ENCODE results near the gene C19orf67.

C19orf67 gene

DNA sequence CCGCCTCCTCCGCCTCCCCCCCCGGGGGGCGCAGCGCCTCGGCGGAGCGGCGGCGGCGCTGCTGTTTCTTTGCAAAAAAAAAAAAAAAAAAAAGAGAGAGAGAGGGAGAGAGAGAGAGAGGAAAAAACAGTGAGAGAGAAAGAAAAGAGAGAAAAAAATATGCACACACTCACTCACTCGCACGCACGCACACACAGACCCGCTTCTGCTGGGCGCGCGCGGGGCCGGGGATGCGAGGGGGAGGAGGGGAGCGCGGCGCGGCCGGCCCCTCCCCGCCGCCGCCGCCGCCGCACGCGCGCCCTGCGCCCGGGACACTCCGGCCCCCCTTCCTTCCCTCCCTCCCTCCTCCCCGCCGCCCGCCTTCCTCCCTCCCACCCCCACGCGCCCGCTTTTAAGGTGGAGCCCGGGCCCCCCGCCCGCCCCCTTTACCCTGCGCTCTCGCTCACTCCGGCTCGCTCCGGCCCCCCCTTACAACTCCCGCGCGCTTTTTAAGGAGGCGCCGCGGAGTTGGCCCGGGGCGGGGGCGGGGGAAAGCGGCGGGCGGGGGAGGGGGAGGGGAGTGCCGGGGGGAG is 5.0 kb upstream of the C19orf67 start, which contains the start of gene SAMD1:
Gene SAMD1 (minus strand): TSS at position 243 of the 572 bp plus-strand sequence.
- H3K4me3 ChIP-seq (ENCODE audit: low read length), result peak within 1 kb of the TSS; percentile 77
- DNase-seq (ENCODE audit: low read depth, low spot score), result peak; percentile 86

DNA sequence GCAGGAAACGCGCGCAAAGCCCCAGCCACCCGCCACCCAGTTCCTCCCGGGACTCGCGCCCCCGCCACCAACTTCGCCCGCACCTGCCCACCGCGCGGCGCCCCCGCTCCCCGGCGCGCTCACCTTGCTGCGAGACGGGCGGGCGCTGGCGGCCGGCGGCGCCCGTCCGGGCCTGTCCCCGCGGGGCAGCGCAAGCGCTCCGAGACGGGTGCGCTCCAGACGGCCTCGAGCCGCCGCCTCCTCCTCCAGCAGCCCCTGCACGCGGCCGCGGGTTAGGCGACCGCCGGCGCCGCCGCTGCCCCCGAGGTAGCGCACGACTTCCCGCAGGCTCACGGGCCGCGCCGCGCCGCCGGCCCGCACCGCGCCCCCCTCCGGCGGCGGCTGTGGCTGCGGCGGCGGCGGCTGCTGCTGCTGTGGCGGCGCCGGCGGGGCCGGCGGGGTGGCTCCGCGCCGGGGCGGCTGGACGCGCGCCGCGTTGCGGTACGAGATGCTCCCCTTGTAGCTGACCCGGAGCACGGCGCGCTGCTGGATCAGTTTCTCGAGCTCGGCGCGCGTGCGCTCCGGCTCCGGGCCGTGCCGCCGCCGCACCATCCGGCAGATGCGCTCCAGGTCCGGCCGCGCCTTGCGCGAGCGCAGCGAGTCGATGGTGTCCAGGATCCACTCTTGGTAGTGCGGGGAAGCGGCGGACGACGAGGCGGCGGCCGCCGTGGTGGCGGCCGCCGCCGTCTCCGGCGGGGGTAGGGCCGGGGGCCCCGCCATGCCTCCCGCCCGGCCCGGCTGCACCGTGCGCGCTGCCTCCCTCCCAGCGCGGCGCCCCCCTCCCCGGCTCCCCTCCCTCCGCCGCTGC is 4.3 kb upstream of the C19orf67 start:
- peak overlapping the region; percentile 54 for H3K4me3 ChIP-seq (ENCODE audit: low read length)
- DNase-seq (ENCODE audit: low read depth, low spot score), result no peak

DNA sequence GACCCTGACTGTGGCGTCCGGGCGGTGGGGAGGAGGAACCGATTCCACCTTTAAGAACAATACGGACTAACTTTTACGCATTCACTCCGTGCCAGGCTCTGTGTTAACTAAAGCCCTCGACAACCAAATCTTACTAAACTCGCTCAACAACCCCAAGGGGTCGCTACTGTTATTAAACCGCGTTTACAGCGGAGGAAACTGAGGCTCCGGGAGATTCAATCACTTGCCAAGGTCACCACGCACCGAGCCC is 3.8 kb upstream of the C19orf67 start:
- peak overlapping the region; percentile 54 for H3K4me3 ChIP-seq (ENCODE audit: low read length)
- DNase-seq (ENCODE audit: low read depth, low spot score), result no peak

DNA sequence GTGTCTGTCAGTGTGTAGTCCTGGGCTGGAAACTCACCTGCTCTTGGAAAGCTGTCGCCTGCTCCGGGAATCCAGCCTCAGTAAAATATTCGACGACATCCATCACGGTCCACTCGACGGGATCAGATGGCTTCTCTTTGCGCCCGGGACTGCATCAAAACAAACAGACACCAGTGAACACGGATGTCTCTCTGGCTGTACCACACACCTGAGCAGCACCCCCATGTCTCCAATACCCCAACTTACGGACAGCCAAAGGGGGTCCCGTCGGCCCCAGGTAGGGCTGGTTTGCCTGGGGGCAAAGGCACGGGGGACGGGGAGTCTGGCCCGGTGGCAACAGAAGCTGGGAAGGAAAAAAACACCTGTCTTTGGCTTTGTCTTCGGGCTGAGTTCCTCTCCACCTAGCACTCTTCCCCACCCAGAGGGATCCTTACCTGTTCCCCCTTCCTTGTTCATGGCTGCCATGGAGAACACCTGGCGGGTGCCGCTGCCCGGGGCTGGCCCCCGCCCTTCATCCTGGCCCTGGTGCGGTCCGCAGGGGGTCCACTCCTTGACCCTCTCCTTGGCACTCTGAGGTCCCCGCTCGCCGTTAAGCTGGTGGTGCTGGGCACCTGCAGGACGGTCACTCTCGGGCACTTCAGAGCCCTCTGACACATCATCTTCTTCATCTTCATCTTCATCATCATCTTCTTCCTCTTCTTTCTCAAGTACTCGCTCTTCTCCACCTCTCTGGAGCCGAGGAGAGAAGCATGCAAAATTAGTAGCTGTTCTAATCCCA is 3.2 kb upstream of the C19orf67 start:
- no peak for DNase-seq (ENCODE audit: low read depth, low spot score)
- H3K4me3 ChIP-seq (ENCODE audit: low read length), result no peak overlapping the region; the same call in 1 of the 2 replicates

DNA sequence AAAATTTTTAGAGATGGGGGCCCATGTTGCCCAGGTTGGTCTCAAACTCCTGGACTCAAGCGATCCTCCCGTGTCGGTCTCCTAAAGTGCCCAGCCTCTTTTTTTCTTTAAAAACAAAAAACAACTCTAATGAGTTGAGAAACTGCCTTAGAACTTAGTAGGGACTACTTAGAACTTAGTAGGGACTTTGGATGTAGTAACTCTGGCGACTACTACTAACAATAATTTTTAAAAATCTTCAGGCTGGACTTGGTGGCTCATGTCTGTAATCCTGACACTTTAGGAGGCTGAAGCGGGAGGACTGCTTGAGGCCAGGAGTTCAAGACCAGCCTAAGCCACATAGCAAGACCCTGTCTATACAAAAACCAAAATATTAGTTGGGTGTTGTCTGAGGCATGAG is 515 bp upstream of the C19orf67 start:
- no peak for DNase-seq (ENCODE audit: low read depth, low spot score)
- H3K4me3 ChIP-seq (ENCODE audit: low read length), result no peak overlapping the region

DNA sequence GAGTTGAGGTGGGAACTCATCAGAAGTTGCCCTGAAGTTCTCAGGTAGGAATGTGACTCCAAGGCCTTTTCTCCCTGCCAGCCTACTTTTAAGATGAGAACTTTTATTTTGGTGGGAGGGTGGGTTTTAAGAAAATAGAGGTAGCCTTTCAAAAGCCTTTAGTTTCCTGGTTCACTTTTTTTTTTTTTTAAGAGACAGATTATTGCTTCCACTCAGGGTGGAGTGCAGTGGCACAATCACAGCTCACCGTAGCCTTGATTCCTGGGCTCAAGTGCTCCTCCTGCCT is 3.0 kb downstream of the C19orf67 start:
- no peak for DNase-seq (ENCODE audit: low read depth, low spot score)
- no peak overlapping the region for H3K4me3 ChIP-seq (ENCODE audit: low read length)

DNA sequence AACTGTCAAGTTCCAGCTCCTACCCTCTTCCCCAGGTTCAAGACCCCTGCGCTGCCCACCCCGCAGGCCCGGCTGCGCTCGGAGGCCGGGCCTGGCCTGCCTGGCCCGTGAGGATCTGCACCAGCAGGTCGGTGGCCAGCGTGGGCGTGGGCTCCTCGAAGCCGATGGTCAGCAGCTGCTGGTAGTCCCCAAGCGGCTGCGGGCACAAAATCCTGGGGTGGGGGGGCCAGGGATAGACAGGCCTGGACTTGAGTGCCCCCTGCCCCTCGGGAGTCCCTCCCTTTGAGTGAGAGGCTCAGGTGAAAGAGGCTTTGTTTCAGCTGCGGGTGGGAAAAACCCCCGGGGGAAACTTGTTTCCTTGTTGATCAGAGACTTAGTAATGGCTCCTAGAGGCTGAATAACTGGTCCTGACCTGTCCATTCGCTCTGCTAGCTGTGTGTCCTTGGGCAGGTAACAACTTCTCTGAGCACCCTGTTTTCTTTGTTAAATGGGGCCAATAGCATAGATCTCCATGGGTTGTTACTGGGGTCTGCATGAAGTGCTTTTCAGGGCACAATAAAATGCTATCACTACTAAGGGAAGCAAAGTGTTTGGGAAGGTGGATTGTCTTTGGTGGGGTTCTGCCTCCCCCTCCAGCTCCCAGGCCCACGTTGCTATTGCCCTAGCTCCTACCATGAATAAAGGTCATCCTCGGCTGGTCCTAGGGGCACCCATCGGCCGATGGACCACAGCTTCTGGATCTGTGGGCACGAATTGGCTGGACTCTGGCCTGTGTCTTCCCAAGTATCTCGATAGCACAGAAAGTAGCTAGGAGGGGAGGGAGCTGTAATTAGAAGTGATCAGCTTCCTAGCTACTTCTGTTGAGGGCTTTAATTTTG is 3.5 kb downstream of the C19orf67 start:
- no peak for DNase-seq (ENCODE audit: low read depth, low spot score)
- H3K4me3 ChIP-seq (ENCODE audit: low read length), result peak overlapping the region; percentile 77

DNA sequence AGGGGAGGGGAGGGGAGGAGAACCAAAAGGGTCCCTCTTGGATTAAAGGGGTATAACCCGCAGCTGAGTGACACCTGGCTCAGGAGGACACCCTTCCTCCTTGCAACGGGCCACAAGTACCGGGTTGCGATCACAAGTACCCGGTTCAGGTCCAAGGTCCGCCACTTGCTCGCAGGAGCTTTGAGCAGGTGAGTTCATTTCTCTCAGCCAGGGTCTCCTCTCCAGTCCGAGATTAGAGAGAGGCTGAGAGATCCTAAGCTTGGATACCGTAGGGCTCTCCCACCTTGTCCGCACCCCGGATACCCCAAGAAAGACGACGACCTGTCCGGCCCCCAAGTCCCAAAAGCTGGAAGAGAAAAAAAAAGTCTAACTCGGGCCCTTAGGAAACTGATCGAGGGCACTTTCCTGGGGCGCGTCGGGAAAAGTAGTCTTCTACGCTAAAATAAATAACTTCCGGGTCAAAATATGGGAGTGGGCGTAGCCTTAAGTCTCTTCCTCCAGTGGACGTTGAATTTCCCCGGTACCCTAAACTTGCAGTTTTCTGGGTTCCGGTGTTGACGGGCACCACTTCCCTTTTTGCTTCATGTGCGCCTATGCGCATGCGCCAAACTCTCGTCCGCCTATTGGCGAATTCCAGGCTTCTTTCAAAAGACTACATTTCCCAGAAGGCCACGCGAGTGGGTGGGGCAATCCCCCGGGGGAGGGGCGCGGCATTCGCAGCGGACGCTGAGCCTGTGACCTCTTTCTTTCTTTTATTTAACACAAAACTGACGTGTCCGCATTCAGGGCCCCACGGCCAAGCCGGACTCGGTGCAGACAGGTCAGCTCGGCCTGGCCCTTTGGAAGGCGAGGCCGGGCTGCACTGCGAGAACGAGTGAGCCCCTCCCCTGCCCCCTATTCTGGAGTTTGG is 4.4 kb downstream of the C19orf67 start:
- DNase-seq (ENCODE audit: low read depth, low spot score), result peak; percentile 100
- peak overlapping the region; percentile 87 for H3K4me3 ChIP-seq (ENCODE audit: low read length)

DNA sequence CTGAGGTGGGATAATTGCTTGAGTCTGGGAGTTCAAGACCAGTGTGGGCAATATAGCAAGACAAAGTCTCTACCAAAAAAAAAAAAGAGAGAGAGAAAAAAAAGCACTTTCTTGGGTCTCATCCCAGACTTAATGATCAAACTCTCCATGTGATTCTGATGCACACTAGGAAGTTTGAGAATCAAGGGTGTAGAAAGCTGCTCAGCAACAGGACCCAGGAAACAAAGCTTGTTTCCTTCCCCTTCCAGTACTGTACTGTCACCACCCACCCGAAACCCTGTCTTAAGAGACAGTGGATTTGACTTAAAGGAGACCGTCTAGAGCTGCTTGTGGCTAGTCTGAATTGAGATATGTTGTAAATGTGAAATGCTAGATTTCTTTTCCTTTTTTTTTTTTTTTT is 7.2 kb downstream of the C19orf67 start:
- no peak for DNase-seq (ENCODE audit: low read depth, low spot score)

DNA sequence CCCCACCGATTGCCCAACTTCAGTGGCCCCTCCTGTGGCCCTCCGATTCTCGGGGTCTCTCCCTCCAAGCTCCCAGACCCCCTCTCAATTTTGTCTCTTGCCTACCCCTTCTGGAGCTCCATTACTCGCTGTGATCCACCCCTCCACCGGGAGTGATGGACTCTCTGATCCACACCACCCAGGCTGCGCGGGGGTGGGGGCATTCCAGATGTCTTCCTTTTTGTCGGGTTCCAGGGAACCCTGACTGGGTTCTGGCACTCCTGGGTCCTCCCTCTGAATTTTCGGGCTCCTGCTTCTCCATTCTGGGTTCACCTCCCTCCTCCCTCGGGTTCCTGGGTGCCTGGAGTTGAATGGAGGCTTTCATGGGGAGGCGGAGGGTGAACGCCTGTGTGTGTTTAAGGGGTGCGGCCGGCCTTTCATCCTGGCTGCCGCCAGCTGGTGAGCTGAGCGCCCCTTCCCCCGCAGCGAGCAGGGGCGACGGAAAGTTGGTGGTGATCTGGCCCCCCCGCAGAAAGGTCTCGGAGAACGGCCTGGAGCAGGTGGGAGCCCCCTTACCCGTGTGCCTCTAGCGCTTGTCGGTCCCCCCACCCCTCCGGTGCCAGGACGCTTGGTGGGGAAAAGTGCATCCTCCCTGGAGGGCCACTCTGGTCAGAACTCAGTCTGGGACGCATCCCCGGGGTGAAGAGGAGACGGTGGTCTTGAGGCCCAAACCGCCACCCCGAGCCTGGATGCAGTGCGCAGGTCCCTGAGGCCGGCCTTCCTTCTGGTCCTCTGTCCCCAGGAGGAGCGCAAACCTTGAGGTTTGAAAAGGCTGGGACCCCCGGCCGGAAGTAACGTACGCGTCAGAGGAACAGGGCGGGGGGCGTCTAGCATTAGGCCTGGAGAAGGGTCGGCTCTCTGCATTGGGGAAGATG is 11.4 kb downstream of the C19orf67 start:
- peak overlapping the region; percentile 66 for H3K4me3 ChIP-seq (ENCODE audit: low read length)
- DNase-seq (ENCODE audit: low read depth, low spot score), result no peak

More for the DNA sequence above, 7.2 kb downstream of the C19orf67 start:
- no peak overlapping the region for H3K4me3 ChIP-seq (ENCODE audit: low read length)

DNA sequence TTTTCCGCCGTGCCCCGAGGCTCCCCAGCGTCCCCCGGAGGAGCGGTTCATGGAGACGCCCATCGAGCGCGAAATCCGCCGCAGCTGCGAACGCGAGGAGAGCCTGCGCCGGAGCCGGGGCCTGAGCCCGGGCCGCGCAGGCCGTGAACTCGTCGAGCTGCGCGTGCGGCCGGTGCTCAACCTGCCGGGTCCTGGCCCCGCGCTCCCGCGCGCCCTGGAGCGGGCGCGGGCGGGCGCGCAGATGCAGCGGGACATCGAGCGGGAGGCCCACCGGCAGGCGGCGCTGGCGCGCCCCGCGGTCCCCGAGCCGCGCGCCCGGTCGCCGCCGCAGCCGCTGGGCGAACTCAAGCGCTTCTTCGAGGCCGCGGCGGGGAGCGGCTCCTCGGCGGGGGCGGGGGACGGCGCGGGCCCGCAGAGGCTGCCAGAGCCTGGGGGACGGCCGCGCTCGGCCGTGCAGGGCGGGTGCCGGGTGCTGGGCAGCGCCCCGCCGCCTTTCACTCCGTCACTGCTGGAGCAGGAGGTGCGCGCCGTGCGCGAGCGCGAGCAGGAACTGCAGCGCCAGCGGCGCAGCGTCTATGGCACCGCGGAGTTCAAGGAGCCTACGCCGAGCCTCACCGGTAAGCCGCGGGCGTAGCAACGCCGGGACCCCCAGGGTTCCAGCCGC is 12.2 kb downstream of the C19orf67 start:
- peak overlapping the region; percentile 66 for H3K4me3 ChIP-seq (ENCODE audit: low read length)

DNA sequence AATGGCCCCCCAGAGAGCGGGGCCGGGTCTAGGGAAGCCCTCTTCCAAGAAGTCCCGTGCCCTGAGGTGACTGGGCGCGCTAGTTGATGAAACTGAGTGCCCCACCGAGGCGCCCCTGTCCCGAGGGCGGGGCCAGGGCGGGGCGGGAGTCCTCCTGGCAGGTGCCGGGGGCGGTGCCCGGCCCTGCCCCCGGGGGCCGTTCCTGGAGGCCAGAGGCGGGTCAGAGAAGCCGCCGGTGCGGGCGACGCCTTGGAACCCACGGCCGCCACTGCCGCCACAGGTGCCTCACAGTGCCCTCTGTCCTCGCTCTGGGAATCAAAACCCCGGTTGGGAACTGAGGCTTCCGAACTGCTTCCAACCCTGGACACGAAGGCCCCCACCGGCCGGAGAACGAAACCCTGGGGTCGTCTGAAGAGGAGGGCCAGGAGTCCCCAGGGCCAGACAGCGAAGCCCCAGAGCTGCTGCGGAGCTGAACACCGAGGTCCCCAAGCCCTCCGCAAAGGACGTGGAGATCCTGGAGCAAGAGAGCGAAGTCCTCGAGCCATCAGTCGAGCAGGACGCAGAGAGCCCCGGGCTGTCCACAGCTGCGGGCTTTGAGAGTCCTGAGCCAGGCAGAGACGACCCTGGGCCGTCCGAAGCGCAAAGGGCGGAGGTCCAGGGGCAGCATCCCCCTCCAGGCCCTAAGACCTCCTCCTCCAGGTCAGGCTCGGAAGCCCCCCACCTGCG is 12.9 kb downstream of the C19orf67 start, which contains the start of gene MISP3:
Gene MISP3 (plus strand): TSS at position 252 of the 726 bp plus-strand sequence. CDS start 524 bp downstream, outside the sequence.
- no peak for DNase-seq (ENCODE audit: low read depth, low spot score)
- peak within 1 kb of the TSS; percentile 66 for H3K4me3 ChIP-seq (ENCODE audit: low read length)

More for the DNA sequence above, 12.2 kb downstream of the C19orf67 start:
- DNase-seq (ENCODE audit: low read depth, low spot score), result peak; percentile 75

DNA sequence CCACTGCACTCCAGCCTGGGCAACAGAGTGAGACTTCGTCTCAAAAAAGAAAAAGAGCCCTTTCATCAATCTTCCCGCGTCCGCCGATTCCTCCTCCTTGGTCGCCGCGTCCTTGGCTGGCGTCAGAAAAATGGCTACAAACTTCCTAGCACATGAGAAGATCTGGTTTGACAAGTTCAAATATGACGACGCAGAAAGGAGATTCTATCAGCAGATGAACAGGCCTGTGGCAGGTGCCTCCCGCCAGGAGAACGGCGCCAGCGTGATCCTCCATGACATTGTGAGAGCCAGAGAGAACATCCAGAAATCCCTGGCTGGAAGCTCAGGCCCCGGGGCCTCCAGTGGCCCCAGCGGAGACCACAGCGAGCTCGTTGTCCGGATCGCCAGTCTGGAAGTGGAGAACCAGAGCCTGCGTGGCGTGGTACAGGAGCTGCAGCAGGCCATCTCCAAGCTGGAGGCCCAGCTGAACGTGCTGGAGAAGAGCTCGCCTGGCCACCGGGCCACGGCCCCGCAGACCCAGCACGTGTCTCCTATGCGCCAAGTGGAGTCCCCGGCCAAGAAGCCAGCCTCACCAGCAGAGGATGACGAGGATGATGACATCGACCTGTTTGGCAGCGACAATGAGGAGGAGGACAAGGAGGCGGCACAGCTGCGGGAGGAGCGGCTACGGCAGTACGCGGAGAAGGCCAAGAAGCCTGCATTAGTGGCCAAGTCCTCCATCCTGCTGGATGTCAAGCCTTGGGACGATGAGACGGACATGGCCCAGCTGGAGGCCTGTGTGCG is 15.1 kb downstream of the C19orf67 start:
- no peak overlapping the region for H3K4me3 ChIP-seq (ENCODE audit: low read length)
- no peak for DNase-seq (ENCODE audit: low read depth, low spot score)

DNA sequence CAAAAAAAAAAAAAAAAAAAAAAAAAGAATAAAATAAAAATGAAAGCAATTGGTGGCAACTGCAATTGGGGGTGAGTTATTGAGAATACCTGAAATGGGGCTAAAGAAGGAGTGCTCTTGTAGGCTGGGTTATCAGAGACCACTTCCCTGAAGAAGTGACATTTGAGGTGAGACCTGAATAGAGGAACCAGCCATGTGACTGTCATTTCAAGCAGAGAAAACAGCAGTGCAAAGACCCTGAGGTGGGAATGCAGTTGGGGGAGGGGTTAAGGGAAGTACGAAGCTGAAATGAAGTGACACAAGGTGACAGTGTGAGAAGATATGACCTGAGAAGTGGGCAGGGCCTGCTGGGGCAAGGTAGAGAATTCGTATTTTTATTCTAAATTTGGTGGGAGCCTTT is 19.4 kb downstream of the C19orf67 start:
- DNase-seq (ENCODE audit: low read depth, low spot score), result no peak
- H3K4me3 ChIP-seq (ENCODE audit: low read length), result no peak overlapping the region

DNA sequence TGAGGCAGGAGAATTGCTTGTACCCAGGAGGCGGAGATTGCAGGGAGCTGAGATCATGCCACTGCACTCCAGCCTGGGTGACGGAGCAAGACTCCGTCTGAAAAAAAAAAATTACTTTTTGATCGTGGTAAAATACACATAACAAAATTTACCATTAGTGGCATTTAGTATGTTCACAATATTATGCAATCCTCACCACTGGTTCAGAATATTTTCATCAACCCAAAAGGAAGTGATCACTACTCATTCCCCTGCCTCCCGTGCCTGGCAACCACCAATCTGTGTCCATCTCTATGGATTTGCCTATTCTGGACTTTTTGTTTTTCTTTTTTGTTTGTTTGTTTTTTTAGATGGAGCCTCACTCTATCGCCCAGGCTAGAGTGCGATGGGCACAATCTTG is 22.5 kb downstream of the C19orf67 start:
- H3K4me3 ChIP-seq (ENCODE audit: low read length), result no peak overlapping the region
- DNase-seq (ENCODE audit: low read depth, low spot score), result no peak

DNA sequence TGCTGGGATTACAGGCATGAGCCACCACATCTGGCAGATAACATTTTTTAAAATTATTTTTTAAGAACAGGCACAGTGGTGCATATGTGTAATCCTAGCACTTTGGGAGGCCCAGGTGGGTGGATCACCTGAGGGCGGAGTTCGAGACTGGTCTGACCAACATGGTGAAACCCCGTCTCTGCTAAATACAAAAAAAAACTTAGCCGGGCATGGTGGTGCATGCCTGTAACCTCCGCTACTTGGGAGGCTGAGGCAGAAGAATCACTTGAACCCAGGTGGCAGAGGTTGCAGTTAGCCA is 23.1 kb downstream of the C19orf67 start:
- no peak overlapping the region for H3K4me3 ChIP-seq (ENCODE audit: low read length)
- no peak for DNase-seq (ENCODE audit: low read depth, low spot score)
